ENCODE data around the gene TM9SF3.

- TF ChIP-seq POLR2A (IDR thresholded peaks at IDR 0.05; ENCODE audit: low read length), result no peak
- TF ChIP-seq GATA1 (IDR thresholded peaks at IDR 0.05; ENCODE audit: low read depth, low read length), result no peak
Observed at GRCh38 chr10:96595741-96596140, 8.9 kb upstream of the TM9SF3 start.
